Measurements from ENCODE around the gene NELL2.

The NELL2 gene

GRCh38 chr12:44465139-44465538 lies 411.0 kb downstream of the NELL2 start:
- no peak overlapping the region for H3K27ac ChIP-seq (ENCODE audit: insufficient read depth, low read depth, low read length, poor library complexity, severe bottlenecking)

GRCh38 chr12:44464180-44464579 lies 411.9 kb downstream of the NELL2 start:
- Histone ChIP-seq H3K27ac (ENCODE audit: insufficient read depth, low read depth, low read length, poor library complexity, severe bottlenecking) (peak overlapping the region; percentile 39), H3K4me3 (ENCODE audit: insufficient read depth, low read depth, low read length) (no peak overlapping the region), H3K27me3 (ENCODE audit: control insufficient read depth, insufficient read depth, low read length, poor library complexity, severe bottlenecking) (no peaks in the 10 kb centered on the region), H3K9me3 (ENCODE audit: control insufficient read depth, low read length) (no peaks in the 10 kb centered on the region), H3K4me1 (ENCODE audit: control insufficient read depth, insufficient read depth, low read length) (peaks cover 19% of the 10 kb centered on the region), H3K36me3 (ENCODE audit: control insufficient read depth, insufficient read depth, low read length) (no peaks in the 10 kb centered on the region)
- 5 to 10% methylated on average over 2 of the region's 2 CpGs for WGBS, 2 experiments

More at GRCh38 chr12:44465139-44465538, 411.0 kb downstream of the NELL2 start:
- H3K27me3 ChIP-seq (ENCODE audit: control insufficient read depth, insufficient read depth, low read length, poor library complexity, severe bottlenecking): no peaks in the 10 kb centered on the region
- 89 to 91% methylated on average over 2 of the region's 2 CpGs for WGBS, 2 experiments
- no peak overlapping the region for H3K4me3 ChIP-seq (ENCODE audit: insufficient read depth, low read depth, low read length)
- no peaks in the 10 kb centered on the region for H3K36me3 ChIP-seq (ENCODE audit: control insufficient read depth, insufficient read depth, low read length)
- no peaks in the 10 kb centered on the region for H3K9me3 ChIP-seq (ENCODE audit: control insufficient read depth, low read length)
- H3K4me1 ChIP-seq (ENCODE audit: control insufficient read depth, insufficient read depth, low read length): peaks cover 19% of the 10 kb centered on the region

GRCh38 chr12:44462729-44463128 lies 413.4 kb downstream of the NELL2 start:
- H3K9me3 ChIP-seq (ENCODE audit: control insufficient read depth, low read length): no peaks in the 10 kb centered on the region
- no peaks in the 10 kb centered on the region for H3K36me3 ChIP-seq (ENCODE audit: control insufficient read depth, insufficient read depth, low read length)
- H3K27ac ChIP-seq (ENCODE audit: insufficient read depth, low read depth, low read length, poor library complexity, severe bottlenecking): no peak overlapping the region
- H3K4me3 ChIP-seq (ENCODE audit: insufficient read depth, low read depth, low read length): no peak overlapping the region
- peaks cover 20% of the 10 kb centered on the region for H3K4me1 ChIP-seq (ENCODE audit: control insufficient read depth, insufficient read depth, low read length)
- no peaks in the 10 kb centered on the region for H3K27me3 ChIP-seq (ENCODE audit: control insufficient read depth, insufficient read depth, low read length, poor library complexity, severe bottlenecking)

- 97% methylated on average over 3 of the region's 3 CpGs for WGBS, 2 experiments
- Histone ChIP-seq H3K27me3 (ENCODE audit: control insufficient read depth, insufficient read depth, low read length, poor library complexity, severe bottlenecking) (no peaks in the 10 kb centered on the region), H3K36me3 (ENCODE audit: control insufficient read depth, insufficient read depth, low read length) (no peaks in the 10 kb centered on the region), H3K9me3 (ENCODE audit: control insufficient read depth, low read length) (no peaks in the 10 kb centered on the region), H3K4me3 (ENCODE audit: insufficient read depth, low read depth, low read length) (no peak overlapping the region), H3K27ac (ENCODE audit: insufficient read depth, low read depth, low read length, poor library complexity, severe bottlenecking) (no peak overlapping the region), H3K4me1 (ENCODE audit: control insufficient read depth, insufficient read depth, low read length) (peaks cover 30% of the 10 kb centered on the region)
Measured at GRCh38 chr12:44460261-44460660, 415.9 kb downstream of the NELL2 start.

GRCh38 chr12:44459569-44459968 lies 416.5 kb downstream of the NELL2 start:
- Histone ChIP-seq H3K27me3 (ENCODE audit: control insufficient read depth, insufficient read depth, low read length, poor library complexity, severe bottlenecking) (no peaks in the 10 kb centered on the region), H3K27ac (ENCODE audit: insufficient read depth, low read depth, low read length, poor library complexity, severe bottlenecking) (no peak overlapping the region), H3K36me3 (ENCODE audit: control insufficient read depth, insufficient read depth, low read length) (no peaks in the 10 kb centered on the region), H3K4me1 (ENCODE audit: control insufficient read depth, insufficient read depth, low read length) (peaks cover 24% of the 10 kb centered on the region), H3K4me3 (ENCODE audit: insufficient read depth, low read depth, low read length) (no peak overlapping the region), H3K9me3 (ENCODE audit: control insufficient read depth, low read length) (no peaks in the 10 kb centered on the region)
- WGBS, 2 experiments: 89 to 96% methylated on average over 2 to 3 of the region's 3 CpGs

Data from ectodermal cell (in vitro differentiated cells).